GM12875 (cell line): ENCODE data around the gene PCSK5.

ENCODE experiments used
- H3K4me3 ChIP-seq: one replicate; pipeline ENCODE4 v1.5.1; 2011; ENCODE audit warnings: low read depth, low read length, control low read depth
- CTCF ChIP-seq: IDR thresholded peaks from 2 replicates; pipeline ENCODE4 v1.5.1; 2011; ENCODE audit warnings: low read depth, mild to moderate bottlenecking, control low read depth, inconsistent platforms, low read length, moderate library complexity, borderline replicate concordance; ENCODE audit not compliant: insufficient read depth

Gene PCSK5

GRCh38 chr9:76232861-76233489, 342.5 kb downstream of the PCSK5 start:
- H3K4me3 ChIP-seq: no peak overlapping the region
- TF ChIP-seq CTCF: no peak

- TF ChIP-seq CTCF: no peak
- H3K4me3 ChIP-seq: no peak overlapping the region
Measured at GRCh38 chr9:76240578-76240977, 350.1 kb downstream of the PCSK5 start.

- no peak for TF ChIP-seq CTCF
- no peak overlapping the region for H3K4me3 ChIP-seq
Measured at GRCh38 chr9:76245518-76245917, 355.0 kb downstream of the PCSK5 start.

- H3K4me3 ChIP-seq: no peak overlapping the region
- TF ChIP-seq CTCF: no peak
Measured at GRCh38 chr9:76246680-76247079, 356.2 kb downstream of the PCSK5 start.

- TF ChIP-seq CTCF: no peak
- H3K4me3 ChIP-seq: no peak overlapping the region
Measured at GRCh38 chr9:76247426-76247825, 357.0 kb downstream of the PCSK5 start.

GRCh38 chr9:76249309-76249708, 358.8 kb downstream of the PCSK5 start:
- no peak for TF ChIP-seq CTCF
- H3K4me3 ChIP-seq: no peak overlapping the region

- no peak for TF ChIP-seq CTCF
- H3K4me3 ChIP-seq: no peak overlapping the region
Measured at GRCh38 chr9:76255781-76256455, 365.4 kb downstream of the PCSK5 start.
